ENCODE data around the gene RALGPS1.

Gene RALGPS1

GRCh38 chr9:126906091-126906490 lies 8.5 kb upstream of the RALGPS1 start:
- DNase-seq (ENCODE audit: low spot score) = no peak

- no peak for DNase-seq (ENCODE audit: low spot score)
Observed at GRCh38 chr9:126907058-126907457, 7.5 kb upstream of the RALGPS1 start.

GRCh38 chr9:126915281-126915816 lies 767 bp downstream of the RALGPS1 start:
- DNase-seq (ENCODE audit: low spot score) = no peak

GRCh38 chr9:126915846-126916543 lies 1.4 kb downstream of the RALGPS1 start:
- DNase-seq (ENCODE audit: low spot score) = no peak

GRCh38 chr9:126916909-126917308 lies 2.3 kb downstream of the RALGPS1 start:
- no peak for DNase-seq (ENCODE audit: low spot score)

- DNase-seq (ENCODE audit: low spot score) = no peak
Observed at GRCh38 chr9:126919193-126919592, 4.6 kb downstream of the RALGPS1 start.

GRCh38 chr9:126925876-126926275 lies 11.3 kb downstream of the RALGPS1 start:
- no peak for DNase-seq (ENCODE audit: low spot score)

- DNase-seq (ENCODE audit: low spot score) = no peak
Observed at GRCh38 chr9:126926364-126926763, 11.8 kb downstream of the RALGPS1 start.

GRCh38 chr9:126927419-126927818 lies 12.8 kb downstream of the RALGPS1 start:
- DNase-seq (ENCODE audit: low spot score) = no peak

GRCh38 chr9:126932871-126933321 lies 18.3 kb downstream of the RALGPS1 start:
- DNase-seq (ENCODE audit: low spot score) = no peak

GRCh38 chr9:126933334-126933980 lies 18.9 kb downstream of the RALGPS1 start:
- no peak for DNase-seq (ENCODE audit: low spot score)

GRCh38 chr9:126934441-126934840 lies 19.9 kb downstream of the RALGPS1 start:
- no peak for DNase-seq (ENCODE audit: low spot score)

GRCh38 chr9:126935630-126936029 lies 21.0 kb downstream of the RALGPS1 start:
- peak; percentile 29 for DNase-seq (ENCODE audit: low spot score)

GRCh38 chr9:126937444-126937843 lies 22.9 kb downstream of the RALGPS1 start:
- no peak for DNase-seq (ENCODE audit: low spot score)

GRCh38 chr9:126938327-126938726 lies 23.7 kb downstream of the RALGPS1 start:
- DNase-seq (ENCODE audit: low spot score) = no peak

- no peak for DNase-seq (ENCODE audit: low spot score)
Observed at GRCh38 chr9:126939821-126940221, 25.2 kb downstream of the RALGPS1 start.

GRCh38 chr9:126942399-126942798 lies 27.8 kb downstream of the RALGPS1 start:
- no peak for DNase-seq (ENCODE audit: low spot score)

GRCh38 chr9:126945682-126946081 lies 31.1 kb downstream of the RALGPS1 start:
- DNase-seq (ENCODE audit: low spot score) = no peak

GRCh38 chr9:126947529-126947928 lies 32.9 kb downstream of the RALGPS1 start:
- no peak for DNase-seq (ENCODE audit: low spot score)

GRCh38 chr9:126952205-126952977 lies 37.8 kb downstream of the RALGPS1 start:
- peak; percentile 16 for DNase-seq (ENCODE audit: low spot score)

GRCh38 chr9:126953041-126953809 lies 38.6 kb downstream of the RALGPS1 start:
- DNase-seq (ENCODE audit: low spot score) = peak; percentile 61

- no peak for DNase-seq (ENCODE audit: low spot score)
Observed at GRCh38 chr9:126955811-126956210, 41.2 kb downstream of the RALGPS1 start.

Measured in AG08395 (cell line).